Middle frontal gyrus (tissue), 1 donor: Measurements from ENCODE around the gene MAP4K1.
"Not testable (repeated sequence)": the region's sequence is repeated elsewhere in the genome, so short reads cannot be mapped to it uniquely, and the experiment has no call there.

ENCODE experiments used
- DNase-seq: peaks from one replicate; pipeline ENCODE4 v3.0.0-alpha.2; 2015; ENCODE audit warnings: low spot score; ENCODE audit errors: extremely low spot score

MAP4K1 gene

DNA sequence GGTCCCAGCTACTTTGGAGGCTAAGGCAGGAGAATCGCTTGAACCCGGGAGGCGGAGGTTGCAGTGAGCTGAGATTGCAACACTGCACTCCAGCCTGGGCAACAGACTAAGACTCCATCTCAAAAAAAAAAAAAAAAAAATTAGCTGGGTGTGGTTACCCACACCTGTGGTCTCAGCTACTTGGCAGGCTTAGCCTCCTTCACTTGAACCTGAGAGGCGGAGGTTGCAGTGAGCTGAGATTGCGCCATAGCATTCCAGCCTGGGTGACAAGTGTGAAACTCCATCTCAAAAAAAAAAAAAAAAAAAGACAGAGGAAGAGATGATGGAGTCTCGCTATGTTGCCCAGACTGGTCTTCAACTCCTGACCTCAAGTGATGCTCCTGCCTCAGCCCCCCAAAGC, 38.4 kb downstream of the MAP4K1 start:
- not testable (repeated sequence) for DNase-seq

DNA sequence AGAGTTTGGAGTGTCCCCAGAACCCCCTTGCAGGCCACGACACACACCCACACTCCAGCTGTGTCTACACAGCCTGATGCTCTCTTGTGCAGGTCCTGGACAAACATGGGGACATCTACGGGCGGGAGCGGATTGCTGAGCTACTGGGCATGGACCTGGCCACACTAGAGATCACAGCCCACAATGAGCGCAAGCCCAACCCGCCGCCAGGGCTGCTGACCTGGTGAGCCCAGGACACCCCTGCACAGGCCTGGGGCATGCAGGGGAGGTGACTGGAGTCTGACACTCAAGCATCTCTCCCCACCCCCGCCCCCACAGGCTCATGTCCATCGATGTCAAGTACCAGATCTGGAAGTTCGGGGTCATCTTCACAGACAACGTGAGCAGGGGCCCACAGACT, 39.9 kb downstream of the MAP4K1 start:
- no peak for DNase-seq

DNA sequence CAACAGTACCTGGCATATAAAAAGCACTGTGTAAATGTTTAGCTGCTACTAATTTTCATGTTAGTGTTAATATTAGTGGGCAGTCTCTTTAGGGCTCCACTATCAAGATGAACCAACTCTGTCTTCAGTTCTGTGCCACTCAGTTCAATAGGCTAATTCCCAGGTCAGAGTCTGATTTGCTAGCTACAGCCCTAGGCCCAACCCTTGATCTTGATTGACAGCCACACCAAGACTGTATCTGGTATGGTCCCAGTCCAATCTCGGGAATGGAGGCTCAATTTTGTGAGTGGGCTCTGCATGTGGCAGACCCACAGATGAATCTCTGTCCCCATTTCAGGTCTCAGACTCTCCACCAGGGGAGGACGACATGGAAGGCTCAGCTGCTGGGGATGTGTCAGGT, 46.1 kb downstream of the MAP4K1 start:
- no peak for DNase-seq

DNA sequence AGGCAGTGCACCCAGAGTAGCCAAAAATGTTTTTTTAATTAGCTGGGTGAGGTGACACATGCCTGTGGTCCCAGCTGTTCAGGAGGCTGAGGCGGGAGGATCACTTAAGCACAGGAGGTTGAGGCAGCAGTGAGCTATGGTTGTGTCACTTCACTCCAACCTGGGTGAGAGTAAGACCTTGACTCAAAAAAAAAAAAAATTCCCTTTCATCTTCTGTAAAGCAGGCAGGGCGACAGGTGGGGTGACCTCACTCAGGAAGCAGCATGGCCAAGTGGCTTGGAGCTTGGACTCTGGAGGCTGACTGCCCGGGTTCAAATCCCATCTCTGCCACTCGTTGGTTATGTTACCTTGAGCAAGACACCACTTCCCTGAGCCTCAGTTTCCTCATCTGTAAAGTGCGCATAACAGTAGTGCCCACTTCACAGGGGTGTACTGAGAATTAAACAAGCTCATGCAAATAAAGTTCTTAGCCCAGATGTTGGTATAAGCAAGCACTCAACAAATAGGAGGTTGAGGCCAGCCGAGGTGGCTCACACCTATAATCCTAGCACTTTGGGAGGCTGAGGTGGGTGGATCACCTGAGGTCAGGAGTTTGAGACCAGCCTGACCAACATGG, 48.3 kb downstream of the MAP4K1 start:
- DNase-seq, result no peak

DNA sequence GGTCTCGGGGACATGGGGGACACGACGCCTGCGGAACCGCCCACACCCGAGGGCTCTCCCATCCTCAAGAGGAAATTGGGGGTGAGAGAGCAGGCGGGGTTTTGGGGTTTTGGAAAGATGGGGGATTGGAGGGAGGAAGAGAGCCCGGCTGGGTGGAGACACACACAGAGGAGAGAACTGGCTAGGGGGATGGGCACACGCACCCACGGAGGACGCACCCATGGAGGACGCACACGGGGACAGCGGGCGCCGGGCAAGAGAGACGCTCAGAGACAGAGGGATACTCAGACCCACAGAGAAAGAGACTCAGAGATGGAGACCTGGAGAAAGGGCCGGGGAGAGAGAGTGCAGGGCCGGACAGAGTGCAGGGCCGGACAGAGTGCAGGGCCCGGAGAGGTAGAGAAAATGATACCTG, 52.1 kb downstream of the MAP4K1 start:
- DNase-seq, result no peak

DNA sequence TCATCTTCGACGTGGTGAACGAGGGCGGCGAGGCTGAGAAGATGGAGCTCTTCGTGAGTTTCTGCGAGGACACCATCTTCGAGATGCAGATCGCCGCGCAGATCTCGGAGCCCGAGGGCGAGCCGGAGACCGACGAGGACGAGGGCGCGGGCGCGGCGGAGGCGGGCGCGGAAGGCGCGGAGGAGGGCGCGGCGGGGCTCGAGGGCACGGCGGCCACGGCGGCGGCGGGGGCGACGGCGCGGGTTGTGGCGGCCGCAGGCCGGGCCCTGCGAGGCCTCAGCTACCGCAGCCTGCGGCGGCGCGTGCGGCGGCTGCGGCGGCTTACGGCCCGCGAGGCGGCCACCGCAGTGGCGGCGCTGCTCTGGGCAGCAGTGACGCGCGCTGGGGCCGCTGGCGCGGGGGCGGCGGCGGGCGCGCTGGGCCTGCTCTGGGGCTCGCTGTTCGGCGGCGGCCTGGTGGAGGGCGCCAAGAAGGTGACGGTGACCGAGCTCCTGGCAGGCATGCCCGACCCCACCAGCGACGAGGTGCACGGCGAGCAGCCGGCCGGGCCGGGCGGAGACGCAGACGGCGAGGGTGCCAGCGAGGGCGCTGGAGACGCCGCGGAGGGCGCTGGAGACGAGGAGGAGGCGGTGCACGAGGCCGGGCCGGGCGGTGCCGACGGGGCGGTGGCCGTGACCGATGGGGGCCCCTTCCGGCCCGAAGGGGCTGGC, 52.6 kb downstream of the MAP4K1 start:
- no peak for DNase-seq

DNA sequence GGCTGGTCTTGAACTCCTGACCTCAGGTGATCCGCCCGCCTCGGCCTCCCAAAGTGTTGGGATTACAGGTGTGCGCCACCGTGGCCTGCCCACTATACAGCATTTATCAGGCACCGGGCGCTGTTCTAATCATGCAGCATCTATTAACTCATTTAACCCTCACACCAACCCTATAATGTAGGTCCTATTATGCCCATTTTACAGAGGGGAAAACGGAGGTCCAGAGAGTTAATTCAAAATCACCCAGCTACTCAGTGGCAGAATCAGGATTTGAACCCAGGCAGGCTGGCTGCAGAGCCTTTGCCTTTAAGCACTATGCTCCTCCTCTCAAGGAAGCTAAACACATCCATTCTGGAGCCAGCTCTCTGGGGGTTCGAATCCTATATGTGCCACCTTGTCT, 54.3 kb downstream of the MAP4K1 start:
- no peak for DNase-seq

DNA sequence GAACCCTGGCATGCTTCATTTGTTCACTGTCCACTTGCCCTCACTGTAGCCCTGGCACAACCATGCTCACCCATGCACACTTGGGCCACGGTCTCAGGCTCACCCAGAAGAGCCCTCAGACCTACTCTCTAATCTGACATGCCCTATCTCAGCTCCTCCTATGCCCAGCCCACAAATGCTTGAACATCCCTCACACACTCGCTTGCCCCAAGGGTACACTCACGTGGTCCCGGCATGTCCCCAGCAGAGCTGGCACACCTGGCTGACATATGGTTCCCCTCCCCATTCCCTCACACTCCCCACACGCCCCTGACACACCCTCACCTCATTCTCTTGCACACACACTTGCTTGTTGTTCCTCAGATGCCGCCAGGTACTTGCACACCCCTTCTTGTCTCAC, 55.7 kb downstream of the MAP4K1 start:
- DNase-seq, result no peak

DNA sequence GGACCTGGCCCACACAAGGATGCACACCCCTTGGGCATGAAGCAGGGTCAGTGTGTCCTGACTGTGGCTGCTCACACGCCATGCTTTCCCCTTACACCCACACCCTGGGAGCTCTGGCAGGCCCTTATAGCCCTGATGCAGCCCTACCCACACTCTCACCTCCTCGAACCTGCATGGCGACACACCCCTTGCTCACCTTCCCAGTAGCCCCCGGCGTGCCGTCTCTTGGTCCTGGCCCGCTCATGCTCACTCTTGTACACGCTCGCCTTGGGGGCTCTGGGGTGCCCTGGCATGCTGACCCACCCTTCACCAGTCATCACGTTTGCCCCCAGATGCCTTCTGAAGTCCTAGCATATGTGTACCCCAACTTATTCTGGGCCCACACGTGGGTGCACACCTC, 56.1 kb downstream of the MAP4K1 start:
- no peak for DNase-seq

DNA sequence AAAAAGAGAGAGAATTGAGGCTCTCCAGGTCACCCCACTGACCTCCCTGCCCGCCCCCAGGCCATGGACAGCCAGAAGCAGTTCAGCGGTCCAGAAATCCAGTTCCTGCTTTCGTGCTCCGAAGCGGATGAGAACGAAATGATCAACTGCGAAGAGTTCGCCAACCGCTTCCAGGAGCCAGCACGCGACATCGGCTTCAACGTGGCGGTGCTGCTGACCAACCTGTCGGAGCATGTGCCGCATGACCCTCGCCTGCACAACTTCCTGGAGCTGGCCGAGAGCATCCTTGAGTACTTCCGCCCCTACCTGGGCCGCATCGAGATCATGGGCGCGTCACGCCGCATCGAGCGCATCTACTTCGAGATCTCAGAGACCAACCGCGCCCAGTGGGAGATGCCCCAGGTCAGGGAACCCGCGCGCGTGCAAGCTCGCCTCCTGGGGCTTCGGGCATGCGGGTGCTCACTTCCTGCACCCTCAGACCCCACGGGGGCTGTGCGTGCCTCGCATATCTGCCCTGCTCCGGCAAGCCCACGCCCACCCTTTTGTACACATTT, 56.6 kb downstream of the MAP4K1 start:
- DNase-seq, result no peak

DNA sequence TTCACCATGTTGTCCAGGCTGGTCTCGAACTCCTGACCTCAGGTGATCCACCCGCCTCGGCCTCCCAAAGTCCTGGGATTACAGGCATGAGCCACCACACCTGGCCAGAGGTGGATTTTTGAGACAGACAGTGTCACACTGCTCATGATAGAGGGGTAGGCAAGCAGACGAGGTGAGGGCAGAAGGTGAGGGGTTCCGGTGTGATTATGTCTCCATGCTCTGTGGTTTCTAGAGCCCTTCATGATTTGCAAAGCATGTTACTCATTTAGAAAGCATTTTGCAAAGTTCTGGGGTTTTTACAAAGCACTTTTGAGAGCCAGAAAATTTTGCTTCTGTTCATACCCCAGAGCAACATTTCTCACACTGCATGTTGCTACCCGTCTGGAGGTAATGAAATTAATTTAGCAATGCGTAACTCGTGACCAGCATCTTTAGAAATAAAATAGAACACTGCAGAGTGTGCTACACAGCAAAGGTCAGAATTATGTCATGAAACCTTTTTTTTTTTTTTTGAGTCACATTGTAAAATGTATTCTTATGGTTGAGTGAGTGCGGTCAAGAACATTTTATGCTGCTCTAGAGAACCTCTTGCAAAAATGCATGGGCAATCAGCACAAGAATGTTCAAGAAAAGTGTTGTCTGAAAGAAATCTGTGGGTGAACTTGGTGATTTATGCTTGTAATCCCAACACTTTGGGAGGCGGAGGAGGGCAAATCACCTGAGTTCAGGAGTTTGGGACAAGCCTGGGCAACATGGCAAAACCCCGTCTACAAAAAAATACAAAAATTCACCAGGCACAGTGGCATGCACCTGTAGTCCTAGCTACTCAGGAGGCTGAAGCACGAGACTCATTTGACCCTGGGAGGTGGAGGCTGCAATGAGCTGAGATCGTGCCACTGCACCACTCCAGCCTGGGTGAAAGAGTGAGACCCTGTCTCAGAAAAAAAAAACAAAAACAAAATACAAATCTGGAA, 58.0 kb downstream of the MAP4K1 start:
- no peak for DNase-seq

DNA sequence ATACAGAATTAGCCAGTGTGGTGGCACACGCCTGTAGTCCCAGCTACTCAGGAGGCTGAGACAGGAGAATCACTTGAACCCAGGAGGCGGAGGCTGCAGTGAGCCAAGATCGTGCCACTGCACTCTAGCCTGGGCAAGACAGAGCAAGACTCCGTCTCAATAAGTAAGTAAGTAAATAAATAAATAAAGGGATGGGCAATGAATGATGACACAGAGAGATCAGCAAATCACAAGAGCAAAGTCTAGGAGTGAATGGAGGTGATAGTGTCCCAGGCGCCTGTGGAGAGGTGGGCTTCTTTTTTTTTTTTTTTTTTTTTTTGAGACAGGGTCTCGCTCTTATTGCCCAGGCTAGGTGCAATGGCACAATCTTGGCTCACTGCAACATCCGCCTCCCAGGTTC, 58.8 kb downstream of the MAP4K1 start:
- DNase-seq, result not testable (repeated sequence)

DNA sequence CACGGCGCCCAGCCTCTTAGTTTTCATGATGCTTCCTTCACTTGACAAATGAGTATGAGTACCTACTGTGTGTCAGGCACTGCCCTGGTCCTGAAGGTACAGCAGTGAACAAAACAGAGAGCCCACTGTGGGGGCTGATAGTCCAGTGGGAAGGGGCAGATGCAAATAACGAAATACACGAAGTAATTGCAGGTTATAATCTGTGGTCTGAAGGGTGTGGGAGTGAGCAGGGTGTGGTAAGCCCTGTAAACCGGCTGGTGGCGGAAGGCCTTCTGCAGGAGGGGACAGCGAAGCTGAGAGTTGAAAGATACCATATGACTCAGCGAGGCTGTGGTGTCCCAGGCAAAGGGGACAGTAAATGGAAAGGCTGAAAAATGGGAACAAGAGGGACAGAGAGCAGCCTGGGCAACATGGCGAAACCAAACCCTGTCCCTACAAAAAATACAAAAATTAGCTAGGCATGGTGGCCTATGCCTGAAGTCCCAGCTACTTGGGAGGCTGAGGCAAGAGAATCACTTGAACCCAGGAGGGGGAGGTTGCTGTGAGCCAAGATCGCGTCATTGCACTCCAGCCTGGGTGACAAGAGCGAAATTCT, 60.5 kb downstream of the MAP4K1 start:
- DNase-seq, result no peak

DNA sequence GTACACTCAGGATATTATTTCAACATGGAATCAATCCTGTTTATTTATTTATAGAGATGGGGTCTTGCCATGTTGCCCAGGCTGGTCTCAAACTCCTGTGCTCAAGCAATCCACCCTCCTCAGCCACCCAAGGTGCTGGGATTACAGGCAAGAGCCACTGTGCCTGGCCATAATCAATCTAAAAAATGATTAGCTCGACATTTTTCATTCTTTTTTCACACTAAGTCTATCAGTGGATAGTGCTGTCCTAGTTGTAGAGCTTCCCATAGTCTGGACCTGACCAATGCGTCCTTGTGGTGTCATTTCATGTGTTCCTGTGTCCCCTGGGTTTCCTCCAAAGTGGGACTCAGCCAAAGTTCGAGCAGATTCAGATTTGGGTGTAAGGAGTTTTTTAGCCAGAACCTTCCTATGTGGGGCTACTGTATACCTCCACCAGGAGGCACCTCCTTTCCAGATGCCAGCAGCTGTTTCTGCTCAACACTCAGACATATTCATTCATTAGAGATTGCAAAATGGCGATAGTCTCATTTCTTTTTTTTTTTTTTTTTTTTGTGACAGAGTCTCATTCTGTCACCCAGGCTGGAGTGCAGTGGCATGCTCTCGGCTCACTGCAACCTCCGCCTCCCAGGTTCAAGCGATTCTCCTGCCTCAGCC, 61.1 kb downstream of the MAP4K1 start:
- no peak for DNase-seq

DNA sequence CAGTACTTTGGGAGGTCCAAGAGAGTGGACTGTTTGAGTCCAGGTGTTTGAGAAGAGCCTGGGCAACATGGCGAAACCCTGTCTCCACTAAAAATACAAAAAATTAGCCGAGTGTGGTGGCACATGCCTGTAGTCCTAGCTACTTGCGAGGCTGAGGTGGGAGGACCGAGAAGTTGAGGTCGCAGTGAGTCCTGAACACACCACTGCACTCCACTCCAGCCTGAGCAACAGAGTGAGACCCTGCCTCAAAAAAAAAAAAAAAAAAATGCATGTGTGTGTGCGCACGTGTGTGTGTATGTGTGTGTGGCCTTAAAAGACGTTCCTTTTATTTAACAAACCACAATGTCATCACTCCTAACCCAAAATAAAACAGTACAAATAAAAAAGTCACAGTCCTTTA, 62.6 kb downstream of the MAP4K1 start:
- no peak for DNase-seq

DNA sequence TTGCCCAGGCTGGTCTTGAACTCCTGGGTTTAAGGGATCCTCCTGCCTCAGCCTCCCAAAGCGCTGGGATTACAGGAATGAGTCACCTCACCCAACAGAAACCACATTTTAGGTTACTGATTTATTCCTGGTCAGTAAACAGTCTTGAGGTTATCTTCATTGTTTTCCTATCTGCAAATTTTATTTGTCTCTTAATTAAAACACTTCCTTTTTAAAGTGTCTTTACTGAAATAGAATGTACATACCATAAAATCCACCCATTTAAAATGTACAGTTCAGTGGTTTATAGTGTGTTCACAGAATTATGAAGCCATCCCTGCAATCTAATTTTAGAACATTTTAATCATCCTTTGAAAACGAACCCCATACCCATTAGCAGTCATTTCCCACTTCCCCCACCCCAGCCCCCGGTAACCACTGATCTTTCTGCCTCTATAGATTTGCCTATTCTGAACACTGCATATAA, 63.0 kb downstream of the MAP4K1 start:
- DNase-seq, result no peak

DNA sequence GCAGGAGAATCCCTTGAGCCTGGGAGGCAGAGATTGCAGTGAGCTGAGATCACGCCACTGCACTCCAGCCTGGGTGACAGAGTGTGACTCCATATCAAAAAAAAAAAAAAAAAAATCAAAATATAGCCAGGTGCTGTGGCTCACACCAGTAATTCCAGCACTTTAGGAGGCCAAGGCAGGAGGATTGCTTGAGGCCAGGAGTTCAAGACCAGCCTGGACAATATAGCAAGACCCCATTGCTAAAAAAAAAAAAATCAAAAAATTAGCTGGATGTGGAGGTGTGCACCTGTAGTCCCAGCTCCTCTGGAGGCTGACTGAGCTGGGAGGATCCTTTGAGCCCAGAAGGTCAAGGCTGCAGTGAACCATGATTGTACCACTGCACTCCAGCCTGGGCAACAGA, 64.5 kb downstream of the MAP4K1 start:
- DNase-seq, result not testable (repeated sequence)

DNA sequence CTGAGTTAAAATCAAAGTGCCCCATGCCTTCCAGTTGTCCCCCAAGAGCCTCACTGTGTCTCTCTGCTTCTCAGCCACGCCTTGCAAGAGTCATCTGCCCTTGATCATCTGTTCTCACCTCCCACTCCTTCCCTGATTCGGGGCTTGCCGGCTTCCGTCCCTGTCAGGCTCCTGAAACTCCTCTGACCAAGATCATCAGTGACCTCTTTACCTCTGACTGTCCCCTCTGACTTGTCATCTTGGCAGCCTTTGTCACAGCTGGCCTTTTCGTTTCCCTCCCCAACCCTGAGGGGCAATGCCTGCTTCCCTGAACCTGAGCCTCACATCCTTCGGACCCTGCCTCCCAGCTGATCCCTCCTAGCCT, 66.3 kb downstream of the MAP4K1 start:
- no peak for DNase-seq

DNA sequence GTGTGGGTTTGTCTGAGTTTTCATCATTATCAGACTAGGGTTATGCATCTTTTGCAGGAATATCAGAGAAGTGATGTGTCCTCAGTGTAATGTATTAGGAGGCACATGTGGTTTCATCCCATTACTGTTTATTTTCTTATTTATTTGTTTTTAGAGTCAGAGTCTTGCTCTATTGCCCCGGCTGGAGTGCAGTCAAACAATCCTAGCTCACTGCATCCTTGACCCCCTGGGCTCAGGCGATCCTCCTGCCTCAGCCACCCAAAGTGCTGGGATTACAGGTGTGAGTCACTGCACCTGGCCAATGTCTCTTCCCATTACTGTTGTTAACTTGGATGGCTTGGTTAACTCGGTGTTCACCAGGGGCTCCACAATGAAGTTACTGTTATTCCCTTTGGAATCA, 67.4 kb downstream of the MAP4K1 start:
- DNase-seq, result no peak

DNA sequence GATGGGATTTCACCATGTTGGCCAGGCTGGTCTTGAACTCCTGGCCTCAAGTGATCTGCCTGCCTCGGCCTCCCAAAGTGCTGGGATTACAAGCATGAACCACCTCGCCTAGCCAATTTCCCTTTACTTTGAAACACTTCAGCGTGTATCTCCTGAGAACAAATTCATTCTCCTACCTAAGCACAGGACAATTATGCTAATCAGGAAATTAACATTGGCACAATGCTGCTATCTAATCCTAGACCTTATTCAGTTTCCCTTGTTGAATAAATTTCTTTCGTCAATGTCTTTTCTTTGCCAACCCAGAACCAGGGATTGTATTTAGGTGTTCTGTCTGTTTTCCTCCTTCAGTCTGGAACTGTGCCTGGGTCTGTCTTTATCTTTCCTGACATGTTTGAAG, 67.8 kb downstream of the MAP4K1 start:
- no peak for DNase-seq

DNA sequence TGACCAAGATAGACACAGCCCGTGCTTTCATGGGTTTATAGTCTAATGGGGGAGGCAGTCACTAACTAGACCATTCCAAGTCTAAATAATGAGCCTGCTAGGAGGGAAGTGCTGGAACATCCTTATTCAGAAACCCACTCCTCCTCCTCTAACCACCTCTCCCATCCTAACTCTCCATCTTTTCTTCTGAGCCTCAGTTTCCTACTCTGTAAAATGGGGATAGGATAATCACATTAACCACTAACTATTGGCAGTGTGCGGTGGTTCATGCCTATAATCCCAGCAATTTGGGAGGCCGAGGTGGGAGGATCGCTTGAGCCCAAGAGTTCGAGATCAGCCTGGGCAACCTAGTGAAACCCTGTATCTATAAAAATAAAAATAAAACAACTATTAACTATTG, 68.7 kb downstream of the MAP4K1 start:
- no peak for DNase-seq
